CD4-positive, alpha-beta T cell treated with Interleukin-12 subunit alpha and Interleukin-12 subunit beta, for 1 hour (primary cell): Measurements from ENCODE around the gene LRP10.
A peak's percentile ranks its signal among the peaks of the same experiment; 100 is the strongest.

Experiments used
- DNase-seq: peaks from one replicate; pipeline ENCODE4 v3.0.0-alpha.2; 2020

The LRP10 gene

GRCh38 chr14:22866874-22867273, 4.7 kb upstream of the LRP10 start:
- no peak for DNase-seq

- no peak for DNase-seq
Observed at GRCh38 chr14:22870811-22871223, 723 bp upstream of the LRP10 start.

DNA sequence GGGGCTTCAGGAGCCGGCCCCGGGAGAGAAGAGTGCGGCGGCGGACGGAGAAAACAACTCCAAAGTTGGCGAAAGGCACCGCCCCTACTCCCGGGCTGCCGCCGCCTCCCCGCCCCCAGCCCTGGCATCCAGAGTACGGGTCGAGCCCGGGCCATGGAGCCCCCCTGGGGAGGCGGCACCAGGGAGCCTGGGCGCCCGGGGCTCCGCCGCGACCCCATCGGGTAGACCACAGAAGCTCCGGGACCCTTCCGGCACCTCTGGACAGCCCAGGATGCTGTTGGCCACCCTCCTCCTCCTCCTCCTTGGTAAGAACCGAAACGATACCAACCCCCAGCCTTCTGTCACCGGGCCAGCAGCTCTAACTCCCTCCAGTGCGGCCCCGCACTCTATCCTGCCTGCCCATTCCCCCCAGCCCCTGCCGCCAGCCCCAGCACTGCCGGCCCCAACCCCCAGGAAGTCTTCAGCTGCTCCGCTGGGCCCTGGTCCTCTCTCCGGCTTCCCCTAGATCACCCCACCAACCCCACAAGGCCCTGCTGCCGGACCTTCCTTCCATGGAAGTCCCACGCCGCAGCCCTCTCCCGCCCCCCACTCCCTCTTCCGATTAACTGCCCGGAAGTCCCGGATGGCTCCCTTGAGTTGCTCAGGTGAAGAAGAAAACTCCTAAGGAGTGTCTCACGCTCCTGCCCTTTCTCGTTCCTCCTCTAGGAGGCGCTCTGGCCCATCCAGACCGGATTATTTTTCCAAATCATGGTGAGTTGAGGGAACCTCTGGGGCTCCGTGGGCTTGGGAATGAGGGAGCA, 693 bp downstream of the LRP10 start:
- DNase-seq = peak; percentile 80

GRCh38 chr14:22872833-22873520, 1.4 kb downstream of the LRP10 start:
- no peak for DNase-seq

GRCh38 chr14:22875003-22875747, 3.6 kb downstream of the LRP10 start:
- DNase-seq = no peak

GRCh38 chr14:22875748-22876319, 4.3 kb downstream of the LRP10 start:
- DNase-seq = no peak

DNA sequence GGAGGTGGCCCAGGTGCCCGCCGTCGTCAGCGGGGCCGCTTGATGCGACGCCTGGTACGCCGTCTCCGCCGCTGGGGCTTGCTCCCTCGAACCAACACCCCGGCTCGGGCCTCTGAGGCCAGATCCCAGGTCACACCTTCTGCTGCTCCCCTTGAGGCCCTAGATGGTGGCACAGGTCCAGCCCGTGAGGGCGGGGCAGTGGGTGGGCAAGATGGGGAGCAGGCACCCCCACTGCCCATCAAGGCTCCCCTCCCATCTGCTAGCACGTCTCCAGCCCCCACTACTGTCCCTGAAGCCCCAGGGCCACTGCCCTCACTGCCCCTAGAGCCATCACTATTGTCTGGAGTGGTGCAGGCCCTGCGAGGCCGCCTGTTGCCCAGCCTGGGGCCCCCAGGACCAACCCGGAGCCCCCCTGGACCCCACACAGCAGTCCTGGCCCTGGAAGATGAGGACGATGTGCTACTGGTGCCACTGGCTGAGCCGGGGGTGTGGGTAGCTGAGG, 5.5 kb downstream of the LRP10 start:
- no peak for DNase-seq

GRCh38 chr14:22878271-22879246, 7.0 kb downstream of the LRP10 start:
- DNase-seq = no peak

DNA sequence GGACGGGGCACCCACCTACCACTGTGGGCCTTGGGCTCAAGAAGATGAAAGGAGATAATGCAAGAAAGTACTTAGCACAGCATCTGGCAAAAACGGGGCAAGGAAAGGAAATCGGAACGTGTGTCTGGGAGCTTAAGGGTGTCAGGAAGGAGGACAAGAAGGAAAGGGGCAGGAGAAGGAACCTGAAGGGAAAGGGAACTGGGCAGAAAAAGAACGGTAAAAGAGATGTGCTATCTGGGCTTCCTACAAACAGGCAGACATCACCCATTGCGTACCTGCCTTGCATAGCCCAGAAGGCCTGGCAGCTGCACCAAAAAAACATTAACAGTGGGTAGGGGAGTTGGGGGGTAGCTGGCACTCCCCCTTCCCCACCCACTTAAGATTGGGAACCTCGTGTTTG, 10.5 kb downstream of the LRP10 start:
- DNase-seq = no peak

- peak; percentile 62 for DNase-seq
Observed at GRCh38 chr14:22882529-22883172, 11.1 kb downstream of the LRP10 start.

- DNase-seq = no peak
Observed at GRCh38 chr14:22883173-22883976, 11.8 kb downstream of the LRP10 start, which contains the start of gene REM2. TSS of gene REM2 (plus strand) at chr14:22883222. CDS start at chr14:22883288, 66 bp downstream.

DNA sequence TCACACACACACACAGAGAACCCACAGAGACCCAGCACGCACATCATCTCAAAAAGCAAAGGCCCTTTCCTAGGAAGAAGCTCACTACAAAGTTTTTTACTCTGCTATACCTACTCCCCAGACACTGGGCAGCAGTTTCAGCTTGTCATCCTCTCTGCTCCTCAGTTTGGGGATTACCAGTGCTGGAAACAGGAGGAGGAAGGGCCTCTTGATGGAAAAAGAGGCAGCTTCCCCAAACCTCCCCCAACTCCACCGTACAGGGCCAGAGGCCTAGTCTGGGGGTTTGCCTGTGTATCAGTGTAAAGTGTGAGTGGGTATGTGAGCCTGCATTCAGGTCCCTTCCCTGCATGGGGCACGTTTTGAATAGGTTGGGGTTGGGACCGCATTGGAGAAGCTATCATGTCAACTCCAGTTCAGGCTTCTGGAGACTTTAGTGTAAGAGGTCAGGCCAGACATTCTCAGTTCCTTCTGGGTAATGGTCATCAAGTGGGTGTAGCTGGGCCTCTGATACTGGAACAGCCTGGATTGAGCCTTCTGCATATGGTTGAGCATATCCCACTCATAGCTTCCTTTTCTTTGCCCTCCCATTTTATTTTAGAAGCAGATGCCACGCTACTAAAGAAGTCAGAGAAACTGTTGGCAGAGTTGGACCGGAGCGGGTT, 12.7 kb downstream of the LRP10 start:
- no peak for DNase-seq

DNA sequence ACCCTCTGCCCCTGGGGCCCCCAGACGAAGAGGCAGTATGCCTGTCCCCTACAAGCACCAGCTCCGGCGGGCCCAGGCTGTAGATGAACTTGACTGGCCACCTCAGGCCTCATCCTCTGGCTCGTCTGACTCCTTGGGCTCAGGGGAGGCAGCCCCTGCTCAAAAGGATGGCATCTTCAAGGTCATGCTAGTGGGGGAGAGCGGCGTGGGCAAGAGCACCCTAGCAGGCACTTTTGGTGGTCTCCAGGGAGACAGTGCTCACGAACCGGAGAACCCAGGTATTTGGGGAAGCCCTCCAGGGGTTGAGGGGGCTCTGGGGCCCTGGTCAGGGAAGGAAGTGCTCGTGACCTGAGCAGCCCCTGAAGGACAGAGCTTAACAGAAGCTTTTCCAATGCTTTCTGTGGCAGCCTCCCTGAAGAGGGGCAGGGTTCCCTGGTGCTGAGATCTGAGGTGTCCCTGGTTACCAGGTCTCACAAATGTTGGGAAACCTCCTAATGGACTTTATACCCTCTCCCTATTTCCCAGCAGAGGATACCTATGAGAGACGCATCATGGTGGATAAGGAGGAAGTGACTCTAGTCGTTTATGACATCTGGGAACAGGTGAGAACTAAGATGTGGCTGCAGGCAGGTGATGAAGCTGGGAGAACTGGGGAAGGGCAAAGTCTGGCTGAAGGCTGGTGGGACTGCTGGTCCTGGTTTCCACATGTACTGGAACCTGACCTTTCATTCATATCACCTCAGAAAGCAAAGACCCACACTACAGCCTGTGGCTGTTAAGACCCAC, 13.4 kb downstream of the LRP10 start:
- no peak for DNase-seq

DNA sequence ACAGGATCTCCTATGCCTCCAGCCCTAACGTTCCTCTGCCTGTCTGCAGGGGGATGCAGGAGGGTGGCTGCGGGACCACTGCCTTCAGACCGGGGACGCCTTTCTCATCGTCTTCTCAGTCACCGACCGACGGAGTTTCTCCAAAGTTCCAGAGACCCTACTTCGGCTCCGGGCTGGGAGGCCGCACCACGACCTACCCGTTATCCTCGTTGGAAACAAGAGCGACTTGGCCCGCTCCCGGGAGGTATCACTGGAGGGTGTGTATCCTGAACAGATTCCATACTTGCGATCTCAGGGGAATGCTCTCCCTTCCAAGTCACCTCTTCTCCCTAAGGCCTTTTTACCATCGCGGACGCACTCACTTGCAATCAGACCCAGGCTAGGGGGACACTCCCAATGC, 14.4 kb downstream of the LRP10 start:
- no peak for DNase-seq

GRCh38 chr14:22886500-22887259, 15.1 kb downstream of the LRP10 start:
- DNase-seq = peak; percentile 86

DNA sequence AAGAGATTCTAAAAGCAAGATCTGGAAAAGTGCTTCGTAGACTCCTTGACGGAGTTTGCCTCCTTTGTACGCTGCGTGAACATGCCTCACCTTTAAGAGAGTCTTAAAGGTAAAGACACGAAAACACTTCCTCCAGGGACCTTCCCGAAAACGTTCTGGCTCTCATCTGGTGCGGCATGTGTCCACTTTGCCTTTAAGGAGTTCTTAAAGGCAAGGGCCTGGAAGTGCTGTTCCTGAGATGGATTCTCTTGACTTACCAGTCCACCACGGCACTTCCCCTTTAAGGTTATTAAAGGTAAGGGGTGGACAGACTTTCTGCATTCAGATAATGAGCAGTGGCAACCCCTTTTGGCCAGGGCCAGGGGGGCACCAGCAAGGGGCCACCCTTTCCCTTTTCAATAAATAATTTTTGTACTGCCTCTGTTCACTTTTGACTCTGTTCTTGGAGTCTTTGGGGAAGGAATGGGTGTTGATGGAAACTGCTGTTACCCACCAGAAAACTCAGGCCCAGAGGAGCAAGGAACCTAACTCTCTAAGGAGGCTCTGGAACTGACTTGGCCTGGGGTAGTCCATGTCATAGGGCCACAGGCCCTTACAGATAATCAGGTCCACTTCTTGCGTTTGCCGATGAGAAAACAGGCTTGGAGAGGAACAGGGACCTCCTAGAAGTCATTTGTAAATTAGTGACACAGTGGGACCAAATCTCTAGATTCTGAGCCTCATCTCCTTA, 15.9 kb downstream of the LRP10 start:
- DNase-seq = peak; percentile 71

DNA sequence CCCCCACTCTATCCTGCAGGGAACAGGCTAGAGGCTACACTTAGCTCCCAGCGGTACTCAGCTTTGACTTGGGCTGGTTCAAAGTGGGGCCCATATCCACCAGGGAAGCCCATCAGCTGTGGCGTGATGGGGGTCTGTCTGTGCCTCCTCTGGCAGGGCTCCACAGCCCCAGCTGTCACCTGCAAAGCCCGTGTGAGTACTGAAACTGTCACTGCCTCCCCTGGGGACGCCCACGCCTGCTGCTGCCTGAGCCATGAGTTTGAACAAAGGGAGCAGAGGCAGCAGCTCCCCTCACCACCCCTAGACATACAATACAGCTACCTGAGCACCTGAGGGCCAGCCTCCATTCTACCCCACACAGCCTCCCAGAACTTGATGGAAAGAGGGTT, 16.4 kb downstream of the LRP10 start:
- peak; percentile 29 for DNase-seq
